Bronchial epithelial cell (primary cell): Measurements from ENCODE around the gene CDHR2. TPM values are rescaled to one million over a fixed set of nuclear protein-coding genes. Genes with fewer than 3 reads are reported as not detected.

ENCODE experiments used
- DNase-seq: peaks from one replicate; pipeline ENCODE4 v3.0.0-alpha.2; 2010; ENCODE audit warnings: low read depth
- FAIRE-seq: peaks from 2 replicates; lab custom pipeline; 2011; peaks lifted over from hg19 to GRCh38; lab: Jason Lieb, UNC
- H3K27me3 ChIP-seq: 2 replicates; pipeline ENCODE4 v1.5.1; 2011; ENCODE audit warnings: low read length; ENCODE audit not compliant: control insufficient read depth, insufficient read depth
- H3K36me3 ChIP-seq: 2 replicates; pipeline ENCODE4 v1.5.1; 2011; ENCODE audit warnings: low read length; ENCODE audit not compliant: control insufficient read depth, insufficient read depth
- H3K4me3 ChIP-seq: 2 replicates; pipeline ENCODE4 v1.5.1; 2011; ENCODE audit warnings: mild to moderate bottlenecking, low read depth, low read length, control low read depth
- total RNA-seq: library from RNA; depleted of rRNA; stranded (reverse); fragments of >200 nt; gene quantifications from 2 replicates; pipeline ENCODE4 v1.2.1, GENCODE V29; 2014
- TF ChIP-seq, protein P1 (sequence below): IDR thresholded peaks from 2 replicates; pipeline ENCODE4 v1.5.1; 2011; ENCODE audit warnings: mild to moderate bottlenecking, moderate library complexity, low read length, control low read depth, inconsistent platforms; ENCODE audit not compliant: insufficient read depth, severe bottlenecking

The CDHR2 gene
- total RNA-seq, 1 donor from 2014 or later = under 0.01 TPM

- TF ChIP-seq, protein P1, sequence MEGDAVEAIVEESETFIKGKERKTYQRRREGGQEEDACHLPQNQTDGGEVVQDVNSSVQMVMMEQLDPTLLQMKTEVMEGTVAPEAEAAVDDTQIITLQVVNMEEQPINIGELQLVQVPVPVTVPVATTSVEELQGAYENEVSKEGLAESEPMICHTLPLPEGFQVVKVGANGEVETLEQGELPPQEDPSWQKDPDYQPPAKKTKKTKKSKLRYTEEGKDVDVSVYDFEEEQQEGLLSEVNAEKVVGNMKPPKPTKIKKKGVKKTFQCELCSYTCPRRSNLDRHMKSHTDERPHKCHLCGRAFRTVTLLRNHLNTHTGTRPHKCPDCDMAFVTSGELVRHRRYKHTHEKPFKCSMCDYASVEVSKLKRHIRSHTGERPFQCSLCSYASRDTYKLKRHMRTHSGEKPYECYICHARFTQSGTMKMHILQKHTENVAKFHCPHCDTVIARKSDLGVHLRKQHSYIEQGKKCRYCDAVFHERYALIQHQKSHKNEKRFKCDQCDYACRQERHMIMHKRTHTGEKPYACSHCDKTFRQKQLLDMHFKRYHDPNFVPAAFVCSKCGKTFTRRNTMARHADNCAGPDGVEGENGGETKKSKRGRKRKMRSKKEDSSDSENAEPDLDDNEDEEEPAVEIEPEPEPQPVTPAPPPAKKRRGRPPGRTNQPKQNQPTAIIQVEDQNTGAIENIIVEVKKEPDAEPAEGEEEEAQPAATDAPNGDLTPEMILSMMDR = no peak
- H3K27me3 ChIP-seq = no peaks in the 10 kb centered on the region
- H3K4me3 ChIP-seq = no peak overlapping the region
- no peak for FAIRE-seq
- no peak for DNase-seq
- no peaks in the 10 kb centered on the region for H3K36me3 ChIP-seq
Measured at GRCh38 chr5:176519810-176520720, 29.1 kb upstream of the CDHR2 start.

GRCh38 chr5:176521286-176521685, 27.9 kb upstream of the CDHR2 start:
- no peak overlapping the region for H3K4me3 ChIP-seq
- DNase-seq (no peak), FAIRE-seq (no peak)
- no peaks in the 10 kb centered on the region for H3K27me3 ChIP-seq
- TF ChIP-seq, protein P1 = no peak
- H3K36me3 ChIP-seq = no peaks in the 10 kb centered on the region

- DNase-seq (no peak), FAIRE-seq (no peak)
- H3K4me3 ChIP-seq = no peak overlapping the region
- TF ChIP-seq, protein P1 = no peak
- no peaks in the 10 kb centered on the region for H3K36me3 ChIP-seq
- no peaks in the 10 kb centered on the region for H3K27me3 ChIP-seq
Measured at GRCh38 chr5:176521699-176522263, 27.4 kb upstream of the CDHR2 start.

DNA sequence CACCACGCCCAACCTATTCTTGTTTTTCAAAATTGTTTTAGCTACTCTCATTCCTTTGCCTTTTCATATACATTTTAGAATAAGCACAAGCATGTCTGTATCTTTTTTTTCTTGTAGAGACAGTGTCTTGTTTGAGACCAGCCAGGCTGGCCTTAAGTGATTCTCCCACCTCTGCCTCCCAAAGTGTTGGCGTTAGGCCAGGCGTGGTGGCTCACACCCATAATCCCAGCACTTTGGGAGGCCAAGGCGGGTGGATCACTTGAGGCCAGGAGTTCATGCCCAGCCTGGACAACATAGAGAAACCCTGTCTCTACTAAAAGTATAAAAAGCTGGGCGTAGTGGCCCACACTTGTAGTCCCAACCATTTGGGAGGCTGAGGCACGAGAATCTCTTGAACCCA, 25.0 kb upstream of the CDHR2 start:
- Histone ChIP-seq H3K4me3 (no peak overlapping the region), H3K36me3 (peaks cover 13% of the 10 kb centered on the region), H3K27me3 (no peaks in the 10 kb centered on the region)
- FAIRE-seq (no peak), DNase-seq (no peak)
- TF ChIP-seq, protein P1 = no peak

- DNase-seq (no peak), FAIRE-seq (no peak)
- Histone ChIP-seq H3K4me3 (no peak overlapping the region), H3K27me3 (no peaks in the 10 kb centered on the region), H3K36me3 (peaks cover 19% of the 10 kb centered on the region)
- TF ChIP-seq, protein P1 = no peak
Measured at GRCh38 chr5:176524987-176525386, 24.2 kb upstream of the CDHR2 start.
